GM19238 (cell line): Measurements from ENCODE around the gene HYAL3.
"Not testable (repeated sequence)": the region's sequence is repeated elsewhere in the genome, so short reads cannot be mapped to it uniquely, and the experiment has no call there.

Experiments used
- DNase-seq: peaks from one replicate; pipeline ENCODE4 v3.0.0; 2011; ENCODE audit warnings: low spot score; ENCODE audit not compliant: insufficient read length

Gene HYAL3

GRCh38 chr3:50271314-50271936 is 27.8 kb downstream of the HYAL3 start:
- no peak for DNase-seq

- DNase-seq: no peak
Measured at GRCh38 chr3:50270422-50271224, 28.6 kb downstream of the HYAL3 start.

DNA sequence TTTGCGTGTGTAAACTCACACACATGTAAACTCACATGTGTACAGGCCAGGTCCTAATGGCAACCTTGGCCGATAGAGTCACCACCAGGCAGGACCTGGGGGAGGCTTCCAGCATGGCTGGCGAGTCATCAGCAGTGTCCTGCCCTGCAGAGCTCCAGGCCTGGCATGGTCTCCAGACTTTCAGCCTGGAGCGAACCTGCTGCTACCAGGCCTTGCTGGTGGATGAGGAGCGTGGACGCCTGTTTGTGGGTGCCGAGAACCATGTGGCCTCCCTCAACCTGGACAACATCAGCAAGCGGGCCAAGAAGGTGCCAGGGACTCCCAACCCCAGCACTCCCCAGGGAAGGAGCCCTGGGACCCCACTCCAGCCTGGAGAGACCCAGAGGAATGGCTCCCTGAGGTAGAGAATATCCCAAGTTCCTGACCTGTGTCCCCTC is 29.2 kb downstream of the HYAL3 start:
- DNase-seq: no peak

DNA sequence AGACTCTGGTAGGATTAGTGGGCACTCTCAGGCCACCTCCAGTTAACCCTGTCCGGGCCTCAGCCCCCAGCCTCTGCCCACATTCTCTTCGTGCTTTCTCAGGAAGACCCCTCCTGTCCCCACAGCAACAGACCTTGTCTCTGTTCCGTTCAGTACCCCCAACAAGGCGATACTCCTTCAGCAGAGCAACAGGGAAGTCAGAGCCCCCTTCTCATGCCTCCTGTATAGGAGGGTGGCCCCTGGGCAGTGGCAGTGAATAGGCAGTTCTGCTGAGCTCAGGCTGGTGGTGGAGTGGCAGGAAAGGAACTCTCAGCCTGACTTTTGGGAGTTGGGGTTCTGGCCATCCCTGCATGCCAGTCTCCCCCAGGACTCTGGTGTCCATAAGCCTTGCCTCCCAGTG is 29.7 kb downstream of the HYAL3 start:
- DNase-seq: no peak

- DNase-seq: no peak
Measured at GRCh38 chr3:50268703-50269451, 30.3 kb downstream of the HYAL3 start, which contains the start of gene SEMA3B. Gene SEMA3B, plus strand, starts transcription at chr3:50269147. Its CDS starts 94 bp downstream, at chr3:50269241.

GRCh38 chr3:50268276-50268675 is 30.9 kb downstream of the HYAL3 start:
- DNase-seq: no peak

DNA sequence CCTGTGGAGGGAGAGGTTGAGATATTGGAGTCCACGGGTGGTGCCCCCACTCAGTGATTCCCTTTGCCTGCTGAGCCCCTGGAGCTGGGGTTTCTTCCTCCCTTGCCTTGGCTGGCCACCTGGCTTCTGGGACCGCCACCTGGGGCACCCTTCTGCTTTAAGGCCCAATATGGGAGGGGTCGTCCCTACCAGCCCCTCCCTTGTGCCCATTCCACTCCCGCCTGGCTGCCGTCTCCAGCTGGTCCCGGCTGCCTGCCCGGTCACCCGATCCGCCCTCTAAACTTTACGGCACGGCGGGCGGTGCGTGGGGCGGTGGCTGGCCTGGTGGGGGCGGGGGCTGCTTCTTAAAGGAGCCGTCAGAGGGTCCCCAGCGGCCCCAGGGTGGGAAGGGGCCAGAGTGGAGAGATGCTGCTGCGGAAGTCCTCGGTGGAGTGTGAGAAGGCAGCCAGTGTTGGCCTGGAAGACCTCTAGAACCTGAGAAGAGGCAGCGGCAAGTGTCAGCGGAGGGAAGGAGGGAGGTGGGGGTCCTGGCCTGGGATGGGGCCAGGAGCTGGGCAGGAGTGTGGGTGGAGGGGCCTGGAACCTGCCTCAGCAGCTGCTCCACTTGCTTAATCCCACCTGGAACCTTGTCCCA is 31.8 kb downstream of the HYAL3 start:
- DNase-seq: no peak

DNA sequence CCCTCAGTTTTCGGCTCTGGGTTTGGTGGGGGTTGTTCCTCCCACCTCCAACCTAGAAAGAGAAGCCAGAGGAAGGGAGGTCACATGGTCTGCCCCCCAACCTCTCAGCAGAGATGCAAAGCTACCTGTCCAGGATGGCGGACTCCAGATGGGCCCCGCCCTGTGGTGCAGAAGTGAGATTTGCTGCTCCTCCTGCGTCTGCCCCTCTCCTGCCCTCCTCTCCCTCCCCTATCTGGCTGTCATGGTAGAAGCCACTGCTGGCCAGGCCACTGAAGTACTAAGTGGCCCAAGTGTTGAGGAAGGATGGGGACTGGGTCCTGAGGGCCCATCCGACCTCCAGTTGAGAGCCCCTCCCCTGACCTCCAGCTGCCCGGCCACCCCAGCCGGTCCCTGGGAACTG is 32.4 kb downstream of the HYAL3 start:
- no peak for DNase-seq

- no peak for DNase-seq
Measured at GRCh38 chr3:50266017-50266416, 33.2 kb downstream of the HYAL3 start.

GRCh38 chr3:50265571-50265970 is 33.6 kb downstream of the HYAL3 start:
- DNase-seq: no peak

- DNase-seq: no peak
Measured at GRCh38 chr3:50264964-50265485, 34.2 kb downstream of the HYAL3 start.

- no peak for DNase-seq
Measured at GRCh38 chr3:50264383-50264963, 34.7 kb downstream of the HYAL3 start.

DNA sequence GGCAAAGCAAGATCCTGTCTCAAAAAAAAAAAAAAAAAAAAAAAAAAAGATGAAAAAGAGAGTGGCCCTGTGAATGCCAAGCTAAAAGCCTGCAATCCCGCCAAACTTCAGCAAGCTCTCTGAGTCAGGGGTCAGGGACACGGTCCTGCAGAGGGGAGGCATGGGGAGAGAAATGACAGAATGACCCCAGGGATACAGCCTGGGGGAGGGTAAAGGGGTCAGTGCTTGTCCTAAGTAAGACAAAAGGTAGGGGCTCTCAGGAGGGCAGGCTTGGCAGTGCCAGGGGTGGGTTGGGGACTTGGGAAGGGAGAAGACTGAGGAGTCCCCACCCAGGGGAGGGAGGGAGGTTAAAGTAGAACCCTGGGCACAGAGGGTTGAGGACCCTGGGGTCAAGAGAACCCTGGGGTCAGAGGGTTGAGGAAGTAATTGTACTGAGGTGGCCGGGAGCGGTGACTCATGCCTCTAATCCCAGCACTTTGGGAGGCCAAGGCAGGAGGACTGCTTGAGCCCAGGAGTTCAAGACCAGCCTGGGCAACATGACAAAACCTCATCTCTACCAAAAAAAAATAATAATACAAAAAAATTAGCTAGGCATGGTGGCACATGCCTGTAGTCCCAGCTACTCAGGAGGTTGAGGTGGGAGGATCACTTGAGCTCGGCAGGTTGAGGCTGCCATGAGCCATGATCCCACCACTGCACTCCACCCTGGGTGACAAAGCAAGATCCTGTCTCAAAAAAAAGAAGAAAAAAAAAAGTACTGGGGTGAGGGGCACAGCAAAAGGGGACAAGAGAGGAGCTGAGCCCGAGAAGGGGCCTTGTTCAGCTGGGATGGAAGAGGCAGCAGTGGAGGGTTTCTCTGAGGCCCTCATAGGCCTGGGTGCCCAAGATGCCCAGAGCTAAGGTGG is 35.5 kb downstream of the HYAL3 start:
- DNase-seq: no peak

DNA sequence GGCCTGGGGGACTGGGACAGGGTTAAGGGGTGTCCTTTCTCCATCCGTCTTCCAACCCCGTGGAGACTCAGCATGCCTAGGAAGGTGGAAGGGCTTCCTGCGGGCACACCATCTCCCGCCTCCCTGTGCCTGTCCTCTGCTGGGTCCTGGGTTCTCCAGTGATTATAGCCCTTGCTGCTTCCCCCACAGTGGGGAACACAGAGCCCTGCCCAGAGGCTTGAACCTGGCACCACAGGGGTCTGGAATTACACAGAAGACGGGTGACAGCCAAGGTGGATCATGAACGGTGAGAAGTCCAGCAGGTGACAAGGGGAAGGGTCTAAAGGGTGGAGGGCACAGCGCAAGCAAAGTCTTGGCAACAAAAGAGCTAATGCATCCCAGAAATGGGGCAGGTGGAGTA is 36.4 kb downstream of the HYAL3 start:
- DNase-seq: no peak

GRCh38 chr3:50262200-50262599 is 37.0 kb downstream of the HYAL3 start:
- not testable (repeated sequence) for DNase-seq

GRCh38 chr3:50261505-50261904 is 37.7 kb downstream of the HYAL3 start:
- no peak for DNase-seq

DNA sequence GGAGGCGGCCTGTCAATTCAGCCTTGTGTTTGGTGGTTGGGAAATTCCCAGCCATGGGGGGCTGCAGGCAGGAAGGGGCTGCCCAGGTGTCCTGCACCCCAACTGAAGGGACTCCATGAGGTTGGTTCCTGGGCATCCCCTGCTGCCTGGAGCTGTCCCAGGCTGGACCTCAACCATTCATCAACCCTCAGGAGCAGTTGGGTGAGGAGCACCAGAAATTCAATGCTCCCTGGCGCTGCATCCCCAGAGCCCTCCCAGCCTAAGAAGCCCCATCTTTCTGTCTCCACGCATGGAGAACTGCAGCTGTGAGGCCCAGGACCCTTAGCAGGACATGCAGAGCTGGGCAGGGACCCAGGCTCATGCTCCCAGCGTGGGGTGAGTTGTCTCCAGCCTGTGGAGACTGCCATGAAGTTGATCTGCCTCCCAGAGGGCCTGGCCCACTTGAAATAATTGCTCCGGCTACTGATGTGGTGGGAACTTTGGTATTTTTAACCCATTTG is 38.2 kb downstream of the HYAL3 start:
- DNase-seq: no peak

- peak; percentile 97 for DNase-seq
Measured at GRCh38 chr3:50260027-50260941, 38.9 kb downstream of the HYAL3 start.
